HCT116 (cell line): ENCODE measurements around the gene POGLUT3. TPM values are rescaled to one million over a fixed set of nuclear protein-coding genes. Genes with fewer than 3 reads are reported as not detected.

Source experiments
- ATAC-seq: fragments of 200-7000 bp; cut with Tn5 transposase; 2 replicates; pipeline ENCODE4 v1.9.1; 2020; ENCODE audit warnings: mild to moderate bottlenecking, moderate library complexity
- BruUV-seq: library from RNA; stranded (reverse); fragments of 400-500 nt; replicated peaks from 2 replicates; lab custom pipeline; 2021; lab: Mats Ljungman, UMichigan
- CTCF ChIA-PET: fragments of 300-600 bp; sonication (Branson Sonifier 250); formaldehyde crosslinking; loops from one replicate; lab custom pipeline; 2021; ENCODE audit warnings: antibody characterized with exemption; lab: Charles Lee
- POLR2A ChIA-PET: fragments of 300-600, 350-600 bp; sonication (Branson Sonifier 250); formaldehyde crosslinking; loops from one replicate; lab custom pipeline; 2021; ENCODE audit warnings: antibody characterized with exemption; lab: Charles Lee
- RAD21 ChIA-PET, 2 experiments: fragments of 300-600 bp; sonication (Branson Sonifier 250); formaldehyde crosslinking; loops; one replicate each; lab custom pipeline; 2023; ENCODE audit warnings: low total read pairs in 2 of 2; ENCODE audit not compliant: uncharacterized antibody in 2 of 2, unreplicated experiment in 2 of 2, low non-redundant PET in 1 of 2; lab: Charles Lee
- DNase-seq: peaks from one replicate; pipeline ENCODE4 v3.0.0-alpha.2; 2010; ENCODE audit warnings: low read depth, low spot score
- H2AFZ ChIP-seq: fragments of 200-600 bp; shearing (Covaris generic), sonication (generic); 2 replicates; pipeline ENCODE4 v1.6.1; 2017; ENCODE audit warnings: low read depth, mixed run types, mixed read lengths, antibody characterized with exemption, low read length; ENCODE audit not compliant: poor library complexity, severe bottlenecking
- H3K27ac ChIP-seq: 2 replicates; pipeline ENCODE4 v1.5.1; 2012; ENCODE audit warnings: low read depth, low read length
- H3K27me3 ChIP-seq: fragments of 200-600 bp; sonication (generic); 2 replicates; pipeline ENCODE4 v1.6.1; 2016; ENCODE audit warnings: mixed run types, low read length, mixed read lengths; ENCODE audit not compliant: insufficient read depth
- H3K36me3 ChIP-seq, 2 experiments: fragments of 200-500 bp in 1 of 2; fragments of 200-600 bp in 1 of 2; sonication (Bioruptor generic) in 1 of 2; sonication (generic) in 1 of 2; 2 replicates each; pipeline versions ENCODE4 v1.5.1 to v1.6.1; 2014 to 2016; ENCODE audit warnings: low read length in 2 of 2, inconsistent platforms in 1 of 2, mixed read lengths in 1 of 2, mixed run types in 1 of 2; ENCODE audit not compliant: insufficient read depth in 2 of 2, control insufficient read depth in 1 of 2
- H3K4me1 ChIP-seq, 2 experiments: fragments of 200-600 bp in 1 of 2; sonication (generic) in 1 of 2; 2 replicates each; pipeline versions ENCODE4 v1.5.1 to v1.6.1; 2012 to 2017; ENCODE audit warnings: low read length in 2 of 2, inconsistent platforms in 1 of 2, mild to moderate bottlenecking in 1 of 2, mixed read lengths in 1 of 2, mixed run types in 1 of 2, moderate library complexity in 1 of 2; ENCODE audit not compliant: insufficient read depth in 2 of 2, control insufficient read depth in 1 of 2
- H3K4me2 ChIP-seq: fragments of 200-600 bp; sonication (generic); 2 replicates; pipeline ENCODE4 v1.6.1; 2017; ENCODE audit warnings: mixed run types, low read length, mixed read lengths
- H3K4me3 ChIP-seq, 2 experiments: fragments of 200-600 bp in 1 of 2; sonication (generic) in 1 of 2; replicated peaks in 1 of 2; 2 replicates each; pipeline ENCODE4 v1.5.1; 2011 to 2016; ENCODE audit warnings: low read length in 2 of 2, control low read depth in 1 of 2, low read depth in 1 of 2, mild to moderate bottlenecking in 1 of 2, mixed read lengths in 1 of 2, mixed run types in 1 of 2
- H3K79me2 ChIP-seq: fragments of 200-600 bp; sonication (generic); 2 replicates; pipeline ENCODE4 v1.6.1; 2017; ENCODE audit warnings: mild to moderate bottlenecking, mixed run types, low read length, moderate library complexity, mixed read lengths; ENCODE audit not compliant: insufficient read depth
- H3K9ac ChIP-seq: fragments of 200-600 bp; sonication (generic); 2 replicates; pipeline ENCODE4 v1.6.1; 2016; ENCODE audit warnings: low read length, mixed read lengths
- H3K9me2 ChIP-seq: fragments of 200-600 bp; sonication (generic), shearing (Covaris generic); 2 replicates; pipeline ENCODE4 v1.6.1; 2017; ENCODE audit warnings: mixed run types, mild to moderate bottlenecking, moderate library complexity; ENCODE audit not compliant: insufficient read depth
- H3K9me3 ChIP-seq, 2 experiments: fragments of 200-500 bp in 1 of 2; fragments of 200-600 bp in 1 of 2; sonication (Bioruptor generic) in 1 of 2; sonication (generic) in 1 of 2; 2 replicates each; pipeline ENCODE4 v1.6.1; 2014 to 2017; ENCODE audit warnings: low read length in 2 of 2, mixed read lengths in 2 of 2, inconsistent platforms in 1 of 2, low read depth in 1 of 2, mild to moderate bottlenecking in 1 of 2, mixed run types in 1 of 2, moderate library complexity in 1 of 2; ENCODE audit not compliant: control insufficient read depth in 1 of 2, insufficient read depth in 1 of 2
- H4K20me1 ChIP-seq: fragments of 200-600 bp; sonication (generic), shearing (Covaris generic); 2 replicates; pipeline ENCODE4 v1.6.1; 2017; ENCODE audit warnings: mixed run types, mild to moderate bottlenecking, moderate library complexity; ENCODE audit not compliant: insufficient read depth
- ELF1 ChIP-seq: IDR thresholded peaks from 2 replicates; pipeline ENCODE4 v1.6.1; 2012; ENCODE audit warnings: low read depth, borderline replicate concordance
- JUND ChIP-seq: IDR thresholded peaks from 2 replicates; pipeline ENCODE4 v1.6.1; 2012
- MAX ChIP-seq: IDR thresholded peaks from 2 replicates; pipeline ENCODE4 v1.6.1; 2012
- SRF ChIP-seq: IDR thresholded peaks from 2 replicates; pipeline ENCODE4 v1.6.1; 2012; ENCODE audit warnings: low read depth
- intact Hi-C: fragments of 100-400 bp; cut with micrococcal nuclease; formaldehyde crosslinking; loops from 2 replicates; pipeline ENCODE4 v1.10.0; 2022
- total RNA-seq: library from RNA; stranded (reverse); gene quantifications from one replicate; pipeline ENCODE4 v1.2.1, GENCODE V29; 2021; ENCODE audit not compliant: unreplicated experiment

POGLUT3 gene
- total RNA-seq, 1 experiment from 2014 or later = 22.0 TPM

- Histone ChIP-seq H3K79me2 (no peaks in the 10 kb centered on the region), H3K9me2 (no peaks in the 10 kb centered on the region)
- intact Hi-C loops = loop anchor here (2.0 kb wide), 1 partner anchor 30 kb away; the partner anchor contains the start of gene C11orf65
- TF ChIP-seq ELF1 (no peak), MAX (peak; percentile 12; the same call in 1 of the 2 replicates)
- TF ChIP-seq, all 23 proteins: peak for 1
- no peaks in the 10 kb centered on the region for H3K9me3 ChIP-seq
- ATAC-seq (no peak), DNase-seq (no peak)
- ChIA-PET RAD21 (no interaction called here), CTCF (no interaction called here), POLR2A (no interaction called here)
- peak overlapping the region; percentile 97 for H3K27ac ChIP-seq
- peak overlapping the region; percentile 91 for H2AFZ ChIP-seq
- no peaks in the 10 kb centered on the region for H4K20me1 ChIP-seq
- no peaks in the 10 kb centered on the region for H3K36me3 ChIP-seq
- peak overlapping the region; percentile 46 to 65 for H3K4me3 ChIP-seq
- no peaks in the 10 kb centered on the region for H3K27me3 ChIP-seq
- peak overlapping the region; percentile 86 for H3K9ac ChIP-seq
- peaks cover 12 to 32% of the 10 kb centered on the region in 2 experiments; a peak in 3 of 4 replicates for H3K4me1 ChIP-seq
- H3K4me2 ChIP-seq = peak overlapping the region; percentile 93
- BruUV-seq = no TSS peak
These were observed 1.4 kb downstream of the POGLUT3 start for GRCh38 chr11:108496643-108497256.

- no peak for TF ChIP-seq SRF
- TF ChIP-seq JUND = no peak
- no peak for ATAC-seq
- CTCF ChIA-PET = no interaction called here
- H3K9me2 ChIP-seq = no peaks in the 10 kb centered on the region
- no peaks in the 10 kb centered on the region for H3K9me3 ChIP-seq
- RAD21 ChIA-PET = no interaction called here
- no peak for DNase-seq
- no peaks in the 10 kb centered on the region for H3K79me2 ChIP-seq
- H3K9ac ChIP-seq = no peak overlapping the region
- no TSS peak for BruUV-seq
- no peak overlapping the region for H2AFZ ChIP-seq
- POLR2A ChIA-PET = no interaction called here
- intact Hi-C loops = no loop called here
- H3K27ac ChIP-seq = no peak overlapping the region
- no peaks in the 10 kb centered on the region for H3K36me3 ChIP-seq
- peaks cover 12 to 32% of the 10 kb centered on the region in 2 experiments; a peak in 3 of 4 replicates for H3K4me1 ChIP-seq
- no peaks in the 10 kb centered on the region for H3K27me3 ChIP-seq
- H4K20me1 ChIP-seq = no peaks in the 10 kb centered on the region
- H3K4me3 ChIP-seq = no peak overlapping the region
- H3K4me2 ChIP-seq = no peak overlapping the region
These were observed 2.9 kb downstream of the POGLUT3 start for GRCh38 chr11:108495326-108495725.
